ENCODE results near the gene SLC16A3. TPM values are rescaled to one million over a fixed set of nuclear protein-coding genes. Genes with fewer than 3 reads are reported as not detected.

SLC16A3 gene
- total and polyA plus RNA-seq, 10 of the 15 experiments (the other 5 are each of a cell fraction or from before 2014, with no cell fraction given) = 0.10 to 46.5 (median 8.0) TPM

DNA sequence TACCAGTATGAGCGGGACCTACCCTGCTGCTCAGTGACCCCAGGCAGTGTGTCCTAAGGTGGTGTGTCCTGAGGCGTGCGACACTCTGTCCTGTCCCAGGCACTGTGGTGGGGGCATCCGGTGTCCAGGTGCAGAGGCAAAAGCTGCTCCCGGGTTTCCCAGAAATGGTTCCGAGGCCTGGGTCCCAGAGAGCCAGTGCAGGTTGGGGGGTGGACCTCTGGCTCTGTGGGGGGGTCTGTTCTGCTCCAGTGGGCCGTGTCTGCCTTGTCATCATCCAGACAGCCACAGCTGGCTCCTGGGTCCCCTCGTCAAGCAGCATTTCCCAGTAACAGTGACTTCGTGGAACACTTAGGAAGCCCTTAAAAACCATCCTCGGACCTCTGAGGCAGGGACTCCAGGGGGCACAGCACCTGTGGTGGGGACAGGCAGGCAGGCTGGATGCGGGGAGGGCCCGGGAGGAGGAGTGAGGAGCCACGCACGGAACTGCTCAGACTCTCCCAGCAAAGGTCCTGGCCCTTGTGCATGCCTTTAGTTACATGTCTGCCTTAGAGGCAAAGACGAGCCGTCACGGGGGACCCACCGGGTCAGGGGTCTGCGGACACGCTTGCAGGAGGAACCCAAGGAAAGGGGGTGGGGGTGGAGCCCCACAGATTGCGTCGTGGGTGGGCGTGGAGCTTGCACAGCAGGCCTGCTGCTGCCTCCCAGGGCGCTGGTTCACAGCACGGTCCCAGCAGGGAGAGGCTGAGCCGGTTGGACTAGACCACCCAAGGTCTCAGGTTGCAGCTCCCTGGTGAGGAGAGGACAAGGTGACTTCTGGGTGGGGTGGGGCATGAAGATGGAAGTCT is 5.6 kb downstream of the SLC16A3 start:
- H3K4me3 ChIP-seq = no peak overlapping the region
- RAD21 ChIA-PET (ENCODE audit: unreplicated experiment) = interaction anchor here (2.2 kb wide), 1 partner anchor 28 kb away, joined by 7 read pairs; no protein-coding TSS in a partner anchor
- H3K27ac ChIP-seq (ENCODE audit: control insufficient read depth, insufficient read depth) = no peak overlapping the region
- no peak overlapping the region for H2AFZ ChIP-seq (ENCODE audit: control insufficient read depth, low read depth, low read length)
- no peaks in the 10 kb centered on the region for H3K9me3 ChIP-seq (replicated peaks; ENCODE audit: control insufficient read depth, insufficient read depth, low read length)
- in situ Hi-C loops (cut with MboI) (no loop called here), intact Hi-C loops (cut with micrococcal nuclease; ENCODE audit: unreplicated experiment) (loop anchor here (5.0 kb wide), 1 partner anchor 178 kb away; no protein-coding TSS in a partner anchor)
- H3K4me2 ChIP-seq (ENCODE audit: control insufficient read depth, insufficient read depth) = peak overlapping the region; percentile 59
- no peaks in the 10 kb centered on the region for H3K27me3 ChIP-seq (replicated peaks in 1 of 2; ENCODE audit: control insufficient read depth in 2 of 2, insufficient read depth in 2 of 2, low read length in 1 of 2)
- BruUV-seq (replicated peaks) = no TSS peak
- POLR2A ChIA-PET = interaction anchor here (0.6 kb wide), 1 partner anchor 298 kb away, joined by 3 read pairs; no protein-coding TSS in a partner anchor
- SMC1A ChIA-PET (ENCODE audit: uncharacterized antibody, unreplicated experiment) = no interaction called here
- H3K79me2 ChIP-seq (ENCODE audit: control insufficient read depth, insufficient read depth, low read length) = peaks cover 68% of the 10 kb centered on the region
- ATAC-seq = no peak
- no peak for FAIRE-seq
- DNase-seq (ENCODE audit: low read depth, low spot score) = no peak
- H3K4me1 ChIP-seq (ENCODE audit: control insufficient read depth, insufficient read depth, low read length) = peaks cover 54% of the 10 kb centered on the region
- H3K9ac ChIP-seq (ENCODE audit: control insufficient read depth, insufficient read depth, low read length) = no peak overlapping the region
- peaks cover 3% of the 10 kb centered on the region; the same call in 1 of the 2 replicates for H4K20me1 ChIP-seq (ENCODE audit: control insufficient read depth, insufficient read depth)
- peaks cover 2 to 20% of the 10 kb centered on the region in 2 experiments; a peak in 3 of 4 replicates for H3K36me3 ChIP-seq (ENCODE audit: control insufficient read depth in 2 of 2, insufficient read depth in 2 of 2, low read length in 1 of 2)
- CTCF ChIA-PET = interaction anchor here (0.6 to 2.9 kb wide), 3 partner anchors 29 to 371 kb away, joined by 3 to 15 read pairs (median 5); no protein-coding TSS in a partner anchor
- 25% methylated on average over 26 of the region's 26 CpGs for WGBS (ENCODE audit: insufficient coverage, insufficient replicate concordance, low lambda C conversion rate, missing lambda C conversion rate)
- TF ChIP-seq BHLHE40 (IDR thresholded peaks at IDR 0.05; ENCODE audit: borderline replicate concordance in 1 of 2, low read depth in 2 of 2, low read length in 1 of 2) = no peak
- TF ChIP-seq, protein P1, sequence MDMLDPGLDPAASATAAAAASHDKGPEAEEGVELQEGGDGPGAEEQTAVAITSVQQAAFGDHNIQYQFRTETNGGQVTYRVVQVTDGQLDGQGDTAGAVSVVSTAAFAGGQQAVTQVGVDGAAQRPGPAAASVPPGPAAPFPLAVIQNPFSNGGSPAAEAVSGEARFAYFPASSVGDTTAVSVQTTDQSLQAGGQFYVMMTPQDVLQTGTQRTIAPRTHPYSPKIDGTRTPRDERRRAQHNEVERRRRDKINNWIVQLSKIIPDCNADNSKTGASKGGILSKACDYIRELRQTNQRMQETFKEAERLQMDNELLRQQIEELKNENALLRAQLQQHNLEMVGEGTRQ (IDR thresholded peaks at IDR 0.05; ENCODE audit: borderline replicate concordance, low read depth, low read length) = no peak
- TF ChIP-seq JUND (IDR thresholded peaks at IDR 0.05; ENCODE audit: low read depth, low read length) = no peak
- TF ChIP-seq BMI1 (IDR thresholded peaks at IDR 0.05; ENCODE audit: borderline replicate concordance) = no peak
- TF ChIP-seq POLR2AphosphoS5 (IDR thresholded peaks at IDR 0.05; ENCODE audit: low read length) = 0 out of 2 replicates have a peak, but pooled peaks have one; percentile 18
- TF ChIP-seq, protein P2, sequence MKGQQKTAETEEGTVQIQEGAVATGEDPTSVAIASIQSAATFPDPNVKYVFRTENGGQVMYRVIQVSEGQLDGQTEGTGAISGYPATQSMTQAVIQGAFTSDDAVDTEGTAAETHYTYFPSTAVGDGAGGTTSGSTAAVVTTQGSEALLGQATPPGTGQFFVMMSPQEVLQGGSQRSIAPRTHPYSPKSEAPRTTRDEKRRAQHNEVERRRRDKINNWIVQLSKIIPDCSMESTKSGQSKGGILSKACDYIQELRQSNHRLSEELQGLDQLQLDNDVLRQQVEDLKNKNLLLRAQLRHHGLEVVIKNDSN (IDR thresholded peaks at IDR 0.05; ENCODE audit: borderline replicate concordance, extremely low read length, insufficient read depth, low read depth, low read length) = no peak
- TF ChIP-seq, protein P3, sequence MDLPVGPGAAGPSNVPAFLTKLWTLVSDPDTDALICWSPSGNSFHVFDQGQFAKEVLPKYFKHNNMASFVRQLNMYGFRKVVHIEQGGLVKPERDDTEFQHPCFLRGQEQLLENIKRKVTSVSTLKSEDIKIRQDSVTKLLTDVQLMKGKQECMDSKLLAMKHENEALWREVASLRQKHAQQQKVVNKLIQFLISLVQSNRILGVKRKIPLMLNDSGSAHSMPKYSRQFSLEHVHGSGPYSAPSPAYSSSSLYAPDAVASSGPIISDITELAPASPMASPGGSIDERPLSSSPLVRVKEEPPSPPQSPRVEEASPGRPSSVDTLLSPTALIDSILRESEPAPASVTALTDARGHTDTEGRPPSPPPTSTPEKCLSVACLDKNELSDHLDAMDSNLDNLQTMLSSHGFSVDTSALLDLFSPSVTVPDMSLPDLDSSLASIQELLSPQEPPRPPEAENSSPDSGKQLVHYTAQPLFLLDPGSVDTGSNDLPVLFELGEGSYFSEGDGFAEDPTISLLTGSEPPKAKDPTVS (IDR thresholded peaks at IDR 0.05; ENCODE audit: low read depth, low read length) = no peak
- no peak for TF ChIP-seq BRCA1 (IDR thresholded peaks at IDR 0.05; ENCODE audit: low read depth, low read length)
- TF ChIP-seq BACH1 (IDR thresholded peaks at IDR 0.05; ENCODE audit: borderline replicate concordance) = no peak
- TF ChIP-seq, protein P4, sequence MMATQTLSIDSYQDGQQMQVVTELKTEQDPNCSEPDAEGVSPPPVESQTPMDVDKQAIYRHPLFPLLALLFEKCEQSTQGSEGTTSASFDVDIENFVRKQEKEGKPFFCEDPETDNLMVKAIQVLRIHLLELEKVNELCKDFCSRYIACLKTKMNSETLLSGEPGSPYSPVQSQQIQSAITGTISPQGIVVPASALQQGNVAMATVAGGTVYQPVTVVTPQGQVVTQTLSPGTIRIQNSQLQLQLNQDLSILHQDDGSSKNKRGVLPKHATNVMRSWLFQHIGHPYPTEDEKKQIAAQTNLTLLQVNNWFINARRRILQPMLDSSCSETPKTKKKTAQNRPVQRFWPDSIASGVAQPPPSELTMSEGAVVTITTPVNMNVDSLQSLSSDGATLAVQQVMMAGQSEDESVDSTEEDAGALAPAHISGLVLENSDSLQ (IDR thresholded peaks at IDR 0.05) = no peak
- TF ChIP-seq SREBF1 (IDR thresholded peaks at IDR 0.05; ENCODE audit: low read length) = no peak
- TF ChIP-seq SREBF2 (IDR thresholded peaks at IDR 0.05; ENCODE audit: low read length) = no peak
- TF ChIP-seq PAX5 (IDR thresholded peaks at IDR 0.05; ENCODE audit: borderline replicate concordance, low read depth, low read length) = peak; percentile 38; the same call in 1 of the 2 replicates
- TF ChIP-seq, protein P5, sequence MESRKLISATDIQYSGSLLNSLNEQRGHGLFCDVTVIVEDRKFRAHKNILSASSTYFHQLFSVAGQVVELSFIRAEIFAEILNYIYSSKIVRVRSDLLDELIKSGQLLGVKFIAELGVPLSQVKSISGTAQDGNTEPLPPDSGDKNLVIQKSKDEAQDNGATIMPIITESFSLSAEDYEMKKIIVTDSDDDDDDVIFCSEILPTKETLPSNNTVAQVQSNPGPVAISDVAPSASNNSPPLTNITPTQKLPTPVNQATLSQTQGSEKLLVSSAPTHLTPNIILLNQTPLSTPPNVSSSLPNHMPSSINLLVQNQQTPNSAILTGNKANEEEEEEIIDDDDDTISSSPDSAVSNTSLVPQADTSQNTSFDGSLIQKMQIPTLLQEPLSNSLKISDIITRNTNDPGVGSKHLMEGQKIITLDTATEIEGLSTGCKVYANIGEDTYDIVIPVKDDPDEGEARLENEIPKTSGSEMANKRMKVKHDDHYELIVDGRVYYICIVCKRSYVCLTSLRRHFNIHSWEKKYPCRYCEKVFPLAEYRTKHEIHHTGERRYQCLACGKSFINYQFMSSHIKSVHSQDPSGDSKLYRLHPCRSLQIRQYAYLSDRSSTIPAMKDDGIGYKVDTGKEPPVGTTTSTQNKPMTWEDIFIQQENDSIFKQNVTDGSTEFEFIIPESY (IDR thresholded peaks at IDR 0.05) = no peak
- no peak for TF ChIP-seq DPF2 (IDR thresholded peaks at IDR 0.05)
- TF ChIP-seq SMAD5 (IDR thresholded peaks at IDR 0.05; ENCODE audit: low read depth) = no peak
- TF ChIP-seq TARDBP (IDR thresholded peaks at IDR 0.05; ENCODE audit: borderline replicate concordance) = no peak
